ENCODE measurements around the gene FXYD7. TPM values are rescaled to one million over a fixed set of nuclear protein-coding genes. Genes with fewer than 3 reads are reported as not detected.

FXYD7 gene
- total RNA-seq, 1 donor from 2014 or later: 1.6 TPM

- intact Hi-C loops (cut with micrococcal nuclease): no loop called here
These were observed 33.5 kb upstream of the FXYD7 start for GRCh38 chr19:35109395-35110112.

- intact Hi-C loops (cut with micrococcal nuclease): no loop called here
These were observed 32.1 kb upstream of the FXYD7 start for GRCh38 chr19:35110974-35111373.

- intact Hi-C loops (cut with micrococcal nuclease): no loop called here
These were observed 29.9 kb upstream of the FXYD7 start for GRCh38 chr19:35112995-35113688.

GRCh38 chr19:35114353-35115176 lies 28.5 kb upstream of the FXYD7 start:
- intact Hi-C loops (cut with micrococcal nuclease): loop anchor here (1.0 to 2.0 kb wide), 4 partner anchors 10 to 103 kb away; no protein-coding TSS in a partner anchor

- intact Hi-C loops (cut with micrococcal nuclease): loop anchor here (2.0 kb wide), 1 partner anchor 49 kb away; no protein-coding TSS in a partner anchor
These were observed 27.7 kb upstream of the FXYD7 start, which contains the start of gene FXYD3 for GRCh38 chr19:35115177-35115951. FXYD3 (plus strand) TSS chr19:35115823; CDS start chr19:35119377, 3,554 bp downstream.

GRCh38 chr19:35116072-35116801 lies 26.8 kb upstream of the FXYD7 start:
- intact Hi-C loops (cut with micrococcal nuclease): no loop called here

- intact Hi-C loops (cut with micrococcal nuclease): no loop called here
These were observed 25.9 kb upstream of the FXYD7 start for GRCh38 chr19:35117116-35117515.

- intact Hi-C loops (cut with micrococcal nuclease): no loop called here
These were observed 25.3 kb upstream of the FXYD7 start for GRCh38 chr19:35117799-35118198.

GRCh38 chr19:35118268-35119020 lies 24.6 kb upstream of the FXYD7 start:
- intact Hi-C loops (cut with micrococcal nuclease): no loop called here

GRCh38 chr19:35119091-35119490 lies 24.0 kb upstream of the FXYD7 start:
- intact Hi-C loops (cut with micrococcal nuclease): no loop called here

GRCh38 chr19:35119578-35120155 lies 23.4 kb upstream of the FXYD7 start:
- intact Hi-C loops (cut with micrococcal nuclease): no loop called here

- intact Hi-C loops (cut with micrococcal nuclease): no loop called here
These were observed 22.6 kb upstream of the FXYD7 start for GRCh38 chr19:35120492-35120891.

GRCh38 chr19:35120898-35121297 lies 22.2 kb upstream of the FXYD7 start:
- intact Hi-C loops (cut with micrococcal nuclease): no loop called here

- intact Hi-C loops (cut with micrococcal nuclease): no loop called here
These were observed 20.1 kb upstream of the FXYD7 start for GRCh38 chr19:35122687-35123551.

GRCh38 chr19:35123573-35123972 lies 19.5 kb upstream of the FXYD7 start:
- intact Hi-C loops (cut with micrococcal nuclease): no loop called here

- intact Hi-C loops (cut with micrococcal nuclease): loop anchor here (1.0 kb wide), 3 partner anchors 10 to 29 kb away; no protein-coding TSS in a partner anchor
These were observed 18.7 kb upstream of the FXYD7 start for GRCh38 chr19:35124098-35125060.

GRCh38 chr19:35125270-35125717 lies 17.8 kb upstream of the FXYD7 start:
- intact Hi-C loops (cut with micrococcal nuclease): no loop called here
